GM18511 (cell line): ENCODE results near the gene MAPRE2.

Source experiments
- ATAC-seq: cut with Tn5 transposase; IDR thresholded peaks from one replicate; pipeline ENCODE4 v1.9.1; 2021; ENCODE audit warnings: mild to moderate bottlenecking, moderate library complexity; ENCODE audit not compliant: unreplicated experiment

MAPRE2 gene

GRCh38 chr18:35032113-35032512, 9.1 kb upstream of the MAPRE2 start:
- no peak for ATAC-seq

DNA sequence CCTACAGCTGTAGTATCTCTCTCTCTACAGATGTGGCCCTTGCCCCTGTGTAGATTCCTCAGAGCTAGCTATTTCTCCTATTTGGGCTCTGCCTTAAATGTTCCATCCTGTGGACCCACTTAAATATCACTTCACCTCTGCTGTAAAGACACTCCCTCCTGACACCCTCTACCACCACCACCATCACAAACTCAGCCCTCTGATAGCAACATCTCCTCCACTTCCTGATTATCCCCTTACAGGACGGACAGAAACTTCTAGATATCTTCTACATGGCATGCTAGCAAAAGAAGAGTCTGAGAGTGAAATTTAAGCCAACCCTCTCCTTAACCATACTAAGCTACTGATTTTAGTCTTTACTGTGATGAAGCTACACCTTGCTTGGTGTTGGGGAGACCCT, 3.2 kb upstream of the MAPRE2 start:
- ATAC-seq = no peak

- ATAC-seq = peak; percentile 44
These were observed 2.2 kb upstream of the MAPRE2 start for GRCh38 chr18:35038881-35039491.

DNA sequence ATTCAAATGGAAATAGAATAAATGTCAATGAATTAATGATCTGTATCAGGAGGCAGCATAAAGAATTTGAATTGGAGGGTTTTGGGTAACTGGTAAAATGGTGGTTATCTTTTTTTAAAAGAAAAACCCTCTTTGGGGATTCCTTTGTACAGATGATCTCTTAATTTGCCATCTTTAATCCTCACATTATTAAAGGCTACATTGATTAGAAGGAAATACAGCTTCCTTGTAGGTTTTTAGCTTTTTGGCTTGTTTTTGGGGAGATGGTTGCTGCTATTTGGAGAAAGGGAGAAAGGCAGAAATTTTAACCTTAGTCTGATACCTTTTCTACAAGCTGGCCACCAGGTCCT, 600 bp upstream of the MAPRE2 start:
- no peak for ATAC-seq

DNA sequence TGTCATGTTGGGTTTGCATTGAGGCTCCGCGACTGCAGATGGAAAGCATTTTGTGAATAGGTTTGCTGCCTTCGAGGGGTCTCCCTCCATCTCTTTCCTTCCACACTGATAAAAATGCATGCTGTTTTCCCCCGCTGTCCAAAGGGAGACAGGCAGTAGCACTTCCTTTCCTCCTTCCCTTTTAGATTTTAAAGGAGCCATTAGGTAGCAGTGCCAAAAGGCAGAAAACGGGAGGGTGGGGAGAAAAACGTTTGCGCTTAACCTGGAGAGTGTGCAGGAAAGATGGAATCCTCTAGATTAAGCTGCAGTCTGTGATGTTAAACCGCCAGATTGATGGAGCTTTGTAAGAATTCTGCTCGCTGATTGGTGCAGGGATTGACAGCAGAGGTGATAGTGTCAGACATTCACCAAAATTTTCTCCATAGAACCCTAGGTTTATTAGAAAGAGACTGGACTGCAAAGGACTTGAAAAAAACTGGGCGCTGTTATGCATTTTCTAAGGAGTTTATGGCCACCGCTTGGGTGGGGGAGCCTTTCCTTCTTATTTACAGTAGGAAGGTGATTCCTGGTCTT, 688 bp downstream of the MAPRE2 start:
- no peak for ATAC-seq

- ATAC-seq = peak; percentile 19
These were observed 1.3 kb downstream of the MAPRE2 start for GRCh38 chr18:35042389-35043071.

DNA sequence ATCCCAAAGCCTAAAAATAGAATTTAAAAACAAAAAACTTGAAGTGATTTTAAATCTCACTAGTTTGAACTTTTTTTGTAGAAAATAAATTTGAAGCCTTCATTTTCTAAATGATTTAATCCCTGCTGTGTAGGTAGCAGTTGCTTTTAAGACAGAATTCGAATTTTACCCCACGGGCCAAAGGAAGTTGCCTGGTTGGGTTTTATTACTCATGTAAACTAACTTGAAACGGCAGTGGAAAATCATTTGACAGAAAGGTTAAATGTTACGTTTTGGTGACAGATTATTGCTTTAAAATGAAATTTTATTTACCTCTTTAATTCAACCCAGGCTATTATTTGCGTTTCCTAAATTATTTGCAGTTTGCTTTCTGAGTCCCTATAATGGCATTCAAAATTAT, 2.0 kb downstream of the MAPRE2 start:
- no peak for ATAC-seq

- ATAC-seq = no peak
These were observed 3.9 kb downstream of the MAPRE2 start for GRCh38 chr18:35045121-35045520.

DNA sequence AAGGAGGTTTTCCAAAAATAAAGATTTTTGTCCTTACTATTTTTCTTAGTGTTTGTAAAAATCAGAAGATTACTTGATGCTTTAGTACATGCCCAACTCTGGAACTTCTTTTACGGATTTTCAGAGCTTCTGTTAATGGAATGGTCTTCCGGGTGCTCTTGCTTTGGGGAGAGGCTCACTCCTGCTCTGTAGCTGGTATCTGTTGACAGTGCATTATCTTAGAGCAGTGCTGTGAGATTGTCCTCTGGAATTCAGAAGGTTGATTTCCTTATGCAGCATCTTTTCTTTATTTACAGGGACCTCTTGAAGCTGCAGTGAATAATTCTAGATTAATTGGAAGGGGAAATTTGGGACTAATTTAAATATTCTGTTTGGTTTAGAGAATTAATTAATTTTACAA, 4.6 kb downstream of the MAPRE2 start:
- ATAC-seq = no peak

- no peak for ATAC-seq
These were observed 6.6 kb downstream of the MAPRE2 start for GRCh38 chr18:35047697-35048292.

DNA sequence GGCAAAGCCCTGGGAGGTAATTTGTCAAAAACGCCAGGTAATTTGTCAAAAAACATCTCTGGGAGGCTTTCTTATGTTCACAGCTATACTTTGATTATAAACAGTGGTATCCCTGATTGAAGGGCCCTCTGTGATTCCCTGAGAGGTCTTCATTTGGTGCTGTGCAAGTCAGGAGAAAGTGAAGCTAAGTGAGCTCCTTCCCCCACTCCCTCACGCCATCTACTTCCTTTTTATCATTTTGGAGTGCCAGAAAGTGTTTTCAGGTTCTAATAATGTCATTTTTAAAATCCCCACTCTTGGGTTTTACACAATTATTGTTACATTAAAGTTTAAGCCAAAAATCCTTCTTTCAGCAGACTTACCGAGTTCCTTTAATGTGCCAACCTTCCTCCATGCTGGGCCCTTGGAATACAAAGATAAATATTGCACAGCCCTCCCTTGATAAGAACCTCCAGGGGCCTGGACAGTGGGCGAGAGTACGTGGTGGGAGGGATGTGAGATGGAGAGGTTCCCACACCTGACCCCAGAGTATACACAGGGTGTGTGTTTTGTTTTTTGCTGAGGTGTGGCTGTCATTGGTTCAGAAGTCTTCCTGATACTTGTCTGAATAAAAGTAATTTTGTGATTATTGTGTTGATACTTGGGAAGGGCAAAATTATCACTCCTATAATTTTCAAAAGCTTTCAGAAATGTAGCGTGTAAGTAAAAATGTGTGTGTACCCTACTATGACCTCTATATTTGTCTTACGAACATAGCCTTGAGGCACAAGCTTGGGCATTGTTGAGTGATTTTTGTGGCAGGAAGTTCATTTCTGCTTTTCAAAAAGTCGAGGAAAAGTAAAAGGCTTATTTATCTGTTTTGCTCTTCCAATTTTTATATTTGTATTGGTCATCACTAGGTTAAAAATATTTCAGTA, 8.2 kb downstream of the MAPRE2 start:
- peak; percentile 27 for ATAC-seq

DNA sequence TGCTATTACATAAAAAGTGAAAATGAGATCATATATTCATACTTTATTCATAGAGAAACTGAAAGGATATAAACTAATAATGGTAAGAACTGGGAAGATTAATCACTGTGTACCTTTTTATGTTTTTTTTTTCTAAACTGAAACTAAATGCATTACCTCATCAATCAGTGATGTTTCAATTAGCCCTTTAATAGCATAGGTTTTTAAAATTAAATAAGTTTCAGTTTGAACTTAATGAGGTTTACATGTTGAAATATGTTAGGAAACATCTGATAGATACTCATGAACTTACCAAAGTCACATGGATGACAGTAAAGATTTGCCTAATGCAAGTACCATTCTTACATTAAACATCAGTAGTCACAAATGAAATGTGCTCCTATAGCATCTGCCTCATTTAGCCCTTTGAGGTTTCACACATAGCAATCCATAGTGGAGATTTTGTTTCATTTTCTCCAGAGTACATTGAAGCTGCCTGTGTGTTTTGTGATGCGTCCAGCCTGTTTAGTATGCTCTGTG, 8.9 kb downstream of the MAPRE2 start:
- ATAC-seq = peak; percentile 42

GRCh38 chr18:35050705-35051195, 9.5 kb downstream of the MAPRE2 start:
- peak; percentile 28 for ATAC-seq

GRCh38 chr18:35051641-35052377, 10.6 kb downstream of the MAPRE2 start:
- no peak for ATAC-seq

- ATAC-seq = no peak
These were observed 13.2 kb downstream of the MAPRE2 start for GRCh38 chr18:35054401-35054800.

DNA sequence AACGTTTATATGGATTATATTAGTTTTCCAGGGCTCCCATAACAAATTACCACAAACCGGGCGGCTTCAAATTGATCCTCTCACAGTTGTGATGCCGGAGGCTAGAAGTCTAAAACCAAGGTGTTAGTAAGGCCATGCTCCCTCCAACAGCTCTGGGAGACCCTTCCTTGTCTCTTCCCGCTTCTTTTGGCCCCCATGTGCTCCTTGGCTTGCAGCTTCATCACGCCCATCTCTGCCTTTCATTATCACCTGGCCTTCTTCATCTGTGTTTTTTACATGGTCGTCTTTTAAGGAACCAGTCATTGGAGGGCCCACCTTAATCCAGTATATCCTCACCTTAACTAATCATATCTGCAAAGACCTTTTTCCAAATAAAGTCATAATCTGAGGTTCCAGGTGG, 13.9 kb downstream of the MAPRE2 start:
- ATAC-seq = no peak

DNA sequence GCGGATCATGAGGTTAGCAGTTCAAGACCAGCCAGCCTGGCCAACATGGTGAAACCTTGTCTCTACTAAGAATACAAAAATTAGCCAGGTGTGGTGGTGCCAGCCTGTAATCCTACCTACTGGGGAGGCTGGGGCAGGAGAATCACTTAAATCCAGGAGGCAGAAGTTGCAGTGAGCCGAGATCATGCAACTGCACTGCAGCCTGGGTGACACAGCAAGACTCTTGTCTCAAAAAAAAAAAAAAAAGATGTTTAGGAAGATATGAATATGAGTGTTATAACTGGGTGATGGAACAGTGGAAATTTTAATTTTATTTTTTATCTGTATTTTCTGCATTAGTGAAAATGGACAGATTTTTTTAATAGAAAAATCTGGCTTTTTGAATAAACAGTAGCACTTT, 14.5 kb downstream of the MAPRE2 start:
- ATAC-seq = no peak

DNA sequence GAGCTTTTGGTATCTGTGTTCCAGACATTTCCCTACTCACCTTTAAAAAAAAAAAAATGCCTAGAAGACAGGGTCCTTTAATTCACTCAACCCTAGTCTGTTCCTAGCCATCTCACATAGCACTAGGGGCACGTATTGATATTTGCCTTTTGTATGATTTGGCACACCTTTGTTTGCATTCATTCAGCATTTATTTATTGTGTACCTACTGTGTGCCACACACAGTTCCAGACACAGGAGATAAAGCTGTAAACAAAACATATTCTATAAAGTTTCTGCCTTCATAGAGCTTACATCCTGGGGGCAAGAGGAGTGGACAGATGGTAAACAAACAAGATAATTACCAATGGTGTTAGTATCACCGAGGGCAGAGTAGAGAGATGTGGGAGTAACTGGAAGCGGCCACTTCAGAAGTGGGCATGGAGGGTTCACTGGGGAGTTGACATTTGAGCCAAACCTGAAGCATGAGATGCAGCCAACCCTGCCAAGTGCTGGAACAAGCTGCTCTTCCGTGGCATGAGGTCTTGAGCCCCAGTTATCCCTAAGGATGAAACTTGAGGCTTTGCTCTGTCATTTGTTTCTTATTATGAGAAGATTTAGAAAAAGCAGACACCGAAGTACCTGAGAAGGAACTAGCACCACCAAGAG, 18.2 kb downstream of the MAPRE2 start:
- no peak for ATAC-seq

DNA sequence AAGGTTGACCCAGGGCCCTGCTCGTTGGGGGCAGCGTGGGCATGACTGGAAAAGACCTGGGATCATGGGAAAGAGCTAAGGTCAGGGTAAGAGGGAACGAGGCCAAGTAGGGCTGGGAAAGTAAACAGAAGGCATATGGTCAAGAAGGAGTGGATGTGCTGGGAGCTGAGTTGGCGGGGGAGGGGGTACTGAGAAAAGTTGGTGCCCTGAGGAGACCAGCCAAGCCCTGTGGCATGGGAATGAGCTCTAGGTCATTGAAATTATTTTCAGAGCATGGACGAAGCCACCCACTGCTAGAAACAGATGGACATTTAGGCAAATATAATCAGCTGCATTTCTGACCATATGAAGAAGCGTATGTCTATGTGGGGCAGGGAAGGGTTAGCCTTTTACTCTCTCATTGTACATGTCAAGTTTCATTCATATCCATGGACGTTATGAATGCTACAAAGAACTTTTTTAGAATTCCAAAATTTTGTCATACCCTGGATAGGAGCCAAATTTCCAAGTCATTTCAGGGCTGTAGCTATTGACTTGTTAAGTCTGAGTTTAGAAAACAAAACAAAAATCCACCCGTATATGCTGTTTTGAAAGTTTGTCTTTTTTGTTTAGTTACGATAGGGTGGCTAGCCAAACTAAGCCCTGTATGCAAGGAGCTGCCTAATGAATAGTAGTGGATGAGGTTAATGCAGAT, 19.1 kb downstream of the MAPRE2 start:
- ATAC-seq = no peak
